HepG2 (cell line): ENCODE data around the gene TUBG2. TPM values are rescaled to one million over a fixed set of nuclear protein-coding genes. Genes with fewer than 3 reads are reported as not detected.
A peak's percentile ranks its signal among the peaks of the same experiment; 100 is the strongest.

Experiments
- ARNT2 ChIP-seq: sonication (generic); formaldehyde crosslinking; IDR thresholded peaks from 2 replicates; pipeline ENCODE4 v1.8.0; 2022; ENCODE audit warnings: mild to moderate bottlenecking, low read depth, missing genetic modification reagents, moderate library complexity
- ATM ChIP-seq: fragments of 450-650 bp; IDR thresholded peaks from 2 replicates; pipeline ENCODE4 v1.7.1; 2017; ENCODE audit warnings: mild to moderate bottlenecking, borderline replicate concordance
- CAMTA2 ChIP-seq: sonication (generic); formaldehyde crosslinking; IDR thresholded peaks from 2 replicates; pipeline ENCODE4 v1.4.0; 2020; ENCODE audit warnings: mild to moderate bottlenecking, missing genetic modification reagents, borderline replicate concordance
- FOXA1 ChIP-seq, 2 experiments: fragments of 450-650 bp in 1 of 2; sonication (generic) in 1 of 2; formaldehyde crosslinking in 1 of 2; IDR thresholded peaks; 2 replicates each; pipeline versions ENCODE4 v1.4.0 to v1.6.1; 2016 to 2020; ENCODE audit warnings: missing genetic modification reagents in 1 of 2
- GRHL1 ChIP-seq: sonication (generic); formaldehyde crosslinking; conservative IDR thresholded peaks from 2 replicates; pipeline ENCODE4 v1.8.0; 2022; ENCODE audit warnings: missing genetic modification reagents
- KAT8 ChIP-seq: IDR thresholded peaks from 2 replicates; pipeline ENCODE4 v1.6.1; 2016; ENCODE audit warnings: missing genetic modification reagents, missing compliant biosample characterization
- KDM5B ChIP-seq: sonication (generic); formaldehyde crosslinking; IDR thresholded peaks from 2 replicates; pipeline ENCODE4 v1.4.0; 2020; ENCODE audit warnings: missing genetic modification reagents, mild to moderate bottlenecking, borderline replicate concordance
- MEIS1 ChIP-seq: sonication (generic); formaldehyde crosslinking; IDR thresholded peaks from 2 replicates; pipeline ENCODE4 v1.9.0; 2021; ENCODE audit warnings: mild to moderate bottlenecking, missing genetic modification reagents, moderate library complexity, borderline replicate concordance
- MLX ChIP-seq: IDR thresholded peaks from 2 replicates; pipeline ENCODE4 v1.6.1; 2016
- NAIF1 ChIP-seq: sonication (generic); formaldehyde crosslinking; IDR thresholded peaks from 2 replicates; pipeline ENCODE4 v1.5.0; 2020; ENCODE audit warnings: mild to moderate bottlenecking, missing genetic modification reagents, borderline replicate concordance
- NFRKB ChIP-seq: fragments of 450-650 bp; IDR thresholded peaks from 2 replicates; pipeline ENCODE4 v1.6.1; 2017
- NKX3-1 ChIP-seq: sonication (generic); formaldehyde crosslinking; IDR thresholded peaks from 2 replicates; pipeline ENCODE4 v1.5.0; 2020; ENCODE audit warnings: missing genetic modification reagents
- NR2C2 ChIP-seq: sonication (generic); formaldehyde crosslinking; IDR thresholded peaks from 2 replicates; pipeline ENCODE4 v1.4.0; 2020; ENCODE audit warnings: missing genetic modification reagents, mild to moderate bottlenecking, moderate library complexity, borderline replicate concordance
- PCBP1 ChIP-seq: fragments of 200-400 bp; formaldehyde crosslinking; IDR thresholded peaks from 2 replicates; pipeline ENCODE4 v1.6.1; 2017; ENCODE audit warnings: mild to moderate bottlenecking, low read depth, low read length, borderline replicate concordance
- RBAK ChIP-seq: sonication (generic); formaldehyde crosslinking; IDR thresholded peaks from 2 replicates; pipeline ENCODE4 v1.5.1; 2020; ENCODE audit warnings: mild to moderate bottlenecking, missing genetic modification reagents
- RFX1 ChIP-seq: fragments of 450-650 bp; IDR thresholded peaks from 2 replicates; pipeline ENCODE4 v1.6.1; 2017
- SIN3B ChIP-seq: fragments of 150-350 bp; IDR thresholded peaks from 2 replicates; pipeline ENCODE4 v1.6.1; 2014; ENCODE audit warnings: low read length
- XBP1 ChIP-seq: sonication (generic); formaldehyde crosslinking; IDR thresholded peaks from 2 replicates; pipeline ENCODE4 v1.5.0; 2020; ENCODE audit warnings: missing genetic modification reagents
- ZBTB25 ChIP-seq: IDR thresholded peaks from 2 replicates; pipeline ENCODE4 v1.6.1; 2018; ENCODE audit warnings: missing genetic modification reagents
- ZNF260 ChIP-seq: sonication (generic); formaldehyde crosslinking; IDR thresholded peaks from 2 replicates; pipeline ENCODE4 v1.4.0; 2020; ENCODE audit warnings: missing genetic modification reagents, low read depth, mild to moderate bottlenecking, borderline replicate concordance
- ZNF34 ChIP-seq: sonication (generic); formaldehyde crosslinking; IDR thresholded peaks from 2 replicates; pipeline ENCODE4 v1.4.0; 2020; ENCODE audit warnings: mild to moderate bottlenecking, missing genetic modification reagents, borderline replicate concordance
- ZNF629 ChIP-seq: sonication (generic); formaldehyde crosslinking; conservative IDR thresholded peaks from 2 replicates; pipeline ENCODE4 v1.5.0; 2020; ENCODE audit warnings: missing genetic modification reagents
- ZNF720 ChIP-seq: sonication (generic); formaldehyde crosslinking; IDR thresholded peaks from 2 replicates; pipeline ENCODE4 v1.4.0; 2020; ENCODE audit warnings: missing genetic modification reagents
- ZNF766 ChIP-seq: sonication (generic); formaldehyde crosslinking; IDR thresholded peaks from 2 replicates; pipeline ENCODE4 v1.5.0; 2020; ENCODE audit warnings: missing genetic modification reagents, borderline replicate concordance
- ZNF770 ChIP-seq: sonication (generic); formaldehyde crosslinking; IDR thresholded peaks from 2 replicates; pipeline ENCODE4 v1.5.0; 2020; ENCODE audit warnings: mild to moderate bottlenecking, missing genetic modification reagents
- ZNF781 ChIP-seq: sonication (generic); formaldehyde crosslinking; IDR thresholded peaks from 2 replicates; pipeline ENCODE4 v1.5.1; 2020; ENCODE audit warnings: borderline replicate concordance, mild to moderate bottlenecking, missing genetic modification reagents; ENCODE audit errors: not compliant biosample characterization
- polyA plus RNA-seq, 8 experiments: library from polyadenylated mRNA; depleted of rRNA in 3 of 8; stranded (reverse) in 7 of 8; unstranded in 1 of 8; fragments of >200 nt; fragmentation: Illumina TruSeq in 4 of 8; extraction: Trizol in 4 of 8; gene quantifications; 2 replicates each; pipeline versions ENCODE4 v1.2.1 to v1.2.3, GENCODE V29; 2011 to 2016; ENCODE audit warnings: low read depth in 4 of 8, missing spikeins in 1 of 8, mixed read lengths in 1 of 8; ENCODE audit not compliant: insufficient read depth in 1 of 8
- total RNA-seq, 5 experiments: library from RNA; depleted of rRNA; stranded (reverse); fragments of >200 nt; fragmentation: Illumina TruSeq; extraction: Trizol; gene quantifications; 2 replicates each; pipeline ENCODE4 v1.2.3, GENCODE V29; 2016; ENCODE audit warnings: low read depth in 1 of 5

Gene TUBG2
- total and polyA plus RNA-seq, 2 of the 13 experiments (the other 11 are each of a cell fraction or from before 2014, with no cell fraction given), result 16.0 to 42.3 TPM

GRCh38 chr17:42676424-42677011, 17.4 kb downstream of the TUBG2 start, which contains the start of gene PLEKHH3 (continued):
- no peak for TF ChIP-seq GRHL1
- TF ChIP-seq NR2C2 (CRISPR knock-in tag), result no peak; the same call in 1 of the 2 replicates
- TF ChIP-seq ZNF629, result no peak
- no peak for TF ChIP-seq RBAK (CRISPR knock-in tag)
- TF ChIP-seq SIN3B, result no peak
- no peak for TF ChIP-seq ZNF766 (CRISPR knock-in tag)
- TF ChIP-seq ZNF770 (CRISPR knock-in tag), result no peak
- TF ChIP-seq ZBTB25, result peak; percentile 51
- TF ChIP-seq FOXA1 (IDR thresholded peaks at IDR 0.05), result no peak
- no peak for TF ChIP-seq FOXA1 (CRISPR knock-in tag; IDR thresholded peaks at IDR 0.05)
- 0 out of 2 replicates have a peak, but pooled peaks have one; percentile 11 for TF ChIP-seq ZNF34 (CRISPR knock-in tag)
- TF ChIP-seq ARNT2 (CRISPR knock-in tag), result 0 out of 2 replicates have a peak, but pooled peaks have one; percentile 18
- no peak for TF ChIP-seq RFX1
- no peak for TF ChIP-seq ATM
- 0 out of 2 replicates have a peak, but pooled peaks have one; percentile 57 for TF ChIP-seq PCBP1
- TF ChIP-seq KDM5B (CRISPR knock-in tag), result peak; percentile 88
- no peak for TF ChIP-seq MLX
- TF ChIP-seq NKX3-1 (CRISPR knock-in tag), result peak; percentile 42; the same call in 1 of the 2 replicates
- no peak for TF ChIP-seq ZNF260 (CRISPR knock-in tag)
- TF ChIP-seq XBP1 (CRISPR knock-in tag), result peak; percentile 31; the same call in 1 of the 2 replicates
- no peak for TF ChIP-seq ZNF781 (CRISPR knock-in tag)
- 0 out of 2 replicates have a peak, but pooled peaks have one; percentile 30 for TF ChIP-seq CAMTA2
- TF ChIP-seq NAIF1 (CRISPR knock-in tag), result no peak
- TF ChIP-seq KAT8 (CRISPR knock-in tag), result no peak
- TF ChIP-seq ZNF720 (CRISPR knock-in tag), result no peak
- TF ChIP-seq NFRKB, result no peak
- TF ChIP-seq MEIS1, result no peak
